Loucy (cell line): ENCODE measurements around the gene HDC.

Experiments
- H2AFZ ChIP-seq: fragments of 200-600 bp; sonication (generic); 2 replicates; pipeline ENCODE4 v1.6.0; 2016; ENCODE audit warnings: antibody characterized with exemption, mild to moderate bottlenecking, low read length, moderate library complexity
- H3F3A ChIP-seq: fragments of 200-600 bp; 2 replicates; pipeline ENCODE4 v1.6.0; 2016; ENCODE audit warnings: antibody characterized with exemption, low read depth, mild to moderate bottlenecking
- H3K27me3 ChIP-seq: fragments of 200-600 bp; sonication (generic); 2 replicates; pipeline ENCODE4 v1.6.1; 2014; ENCODE audit warnings: low read length, mild to moderate bottlenecking; ENCODE audit not compliant: insufficient read depth, poor library complexity, severe bottlenecking
- H3K36me3 ChIP-seq: fragments of 200-600 bp; sonication (generic); 2 replicates; pipeline ENCODE4 v1.6.1; 2016; ENCODE audit warnings: low read length; ENCODE audit not compliant: insufficient read depth
- H3K4me1 ChIP-seq: fragments of 200-600 bp; sonication (generic); 2 replicates; pipeline ENCODE4 v1.5.1; 2014; ENCODE audit warnings: low read length, mild to moderate bottlenecking; ENCODE audit not compliant: insufficient read depth, poor library complexity, severe bottlenecking
- H3K4me2 ChIP-seq: fragments of 200-600 bp; sonication (generic); 2 replicates; pipeline ENCODE4 v1.6.0; 2014; ENCODE audit warnings: antibody characterized with exemption, low read length, low read depth, mild to moderate bottlenecking; ENCODE audit not compliant: poor library complexity, severe bottlenecking
- H3K4me3 ChIP-seq: fragments of 200-600 bp; sonication (generic); 2 replicates; pipeline ENCODE4 v1.5.1; 2014; ENCODE audit warnings: low read length, mild to moderate bottlenecking, mixed read lengths; ENCODE audit not compliant: poor library complexity, severe bottlenecking
- H3K79me2 ChIP-seq: fragments of 200-600 bp; sonication (generic); 2 replicates; pipeline ENCODE4 v1.6.1; 2014; ENCODE audit warnings: low read length; ENCODE audit not compliant: insufficient read depth
- H3K9ac ChIP-seq: fragments of 200-600 bp; sonication (generic); 2 replicates; pipeline ENCODE4 v1.6.0; 2014; ENCODE audit warnings: mild to moderate bottlenecking, low read depth, low read length, moderate library complexity; ENCODE audit not compliant: poor library complexity, severe bottlenecking
- H3K9me2 ChIP-seq: fragments of 200-600 bp; sonication (generic); replicated peaks from 2 replicates; pipeline ENCODE4 v1.6.1; 2016; ENCODE audit warnings: low read depth, low read length, mixed read lengths
- H3K9me3 ChIP-seq: fragments of 200-600 bp; sonication (generic); 2 replicates; pipeline ENCODE4 v1.6.1; 2014; ENCODE audit warnings: mild to moderate bottlenecking, antibody characterized with exemption, low read length, low read depth; ENCODE audit not compliant: insufficient read depth
- H4K20me1 ChIP-seq: fragments of 200-600 bp; sonication (generic); 2 replicates; pipeline ENCODE4 v1.6.0; 2014; ENCODE audit warnings: antibody characterized with exemption, low read length, mild to moderate bottlenecking; ENCODE audit not compliant: insufficient read depth, poor library complexity, severe bottlenecking
- CTCF ChIP-seq: fragments of 200-600 bp; sonication (generic); conservative IDR thresholded peaks from 2 replicates; pipeline ENCODE4 v1.5.1; 2014; ENCODE audit warnings: mild to moderate bottlenecking, antibody characterized with exemption, low read length
- EZH2phosphoT487 ChIP-seq: fragments of 200-600 bp; IDR thresholded peaks from 2 replicates; pipeline ENCODE4 v1.6.1; 2018; ENCODE audit warnings: antibody characterized with exemption, mild to moderate bottlenecking, moderate library complexity, borderline replicate concordance

The HDC gene

GRCh38 chr15:50281427-50281826 lies 15.9 kb upstream of the HDC start:
- no peaks in the 10 kb centered on the region for H3K27me3 ChIP-seq
- H3K79me2 ChIP-seq, result no peaks in the 10 kb centered on the region
- H3F3A ChIP-seq, result no peaks in the 10 kb centered on the region
- H3K9me3 ChIP-seq, result no peaks in the 10 kb centered on the region
- H3K4me1 ChIP-seq, result peaks cover 9% of the 10 kb centered on the region
- H4K20me1 ChIP-seq, result no peaks in the 10 kb centered on the region
- no peak overlapping the region for H3K4me3 ChIP-seq
- TF ChIP-seq EZH2phosphoT487 (no peak), CTCF (no peak)
- peaks cover 26% of the 10 kb centered on the region for H3K36me3 ChIP-seq
- H2AFZ ChIP-seq, result no peak overlapping the region
- no peak overlapping the region for H3K9ac ChIP-seq
- no peak overlapping the region for H3K4me2 ChIP-seq
- no peaks in the 10 kb centered on the region for H3K9me2 ChIP-seq

GRCh38 chr15:50280271-50280670 lies 14.7 kb upstream of the HDC start:
- Histone ChIP-seq H3K36me3 (peaks cover 17% of the 10 kb centered on the region), H4K20me1 (no peaks in the 10 kb centered on the region), H3K9me3 (no peaks in the 10 kb centered on the region), H3K9ac (no peak overlapping the region), H3K9me2 (no peaks in the 10 kb centered on the region), H3K4me2 (no peak overlapping the region), H3F3A (no peaks in the 10 kb centered on the region), H3K4me1 (peaks cover 9% of the 10 kb centered on the region), H3K79me2 (no peaks in the 10 kb centered on the region), H2AFZ (no peak overlapping the region), H3K4me3 (no peak overlapping the region), H3K27me3 (no peaks in the 10 kb centered on the region)
- TF ChIP-seq CTCF, result no peak
- TF ChIP-seq EZH2phosphoT487, result no peak

GRCh38 chr15:50278496-50278895 lies 13.0 kb upstream of the HDC start:
- Histone ChIP-seq H3K36me3 (peaks cover under 1% of the 10 kb centered on the region; the same call in 1 of the 2 replicates), H3K4me2 (no peak overlapping the region), H3K4me1 (peaks cover 9% of the 10 kb centered on the region), H3K9me3 (no peaks in the 10 kb centered on the region), H3F3A (no peaks in the 10 kb centered on the region), H2AFZ (no peak overlapping the region), H4K20me1 (no peaks in the 10 kb centered on the region), H3K9me2 (no peaks in the 10 kb centered on the region), H3K79me2 (no peaks in the 10 kb centered on the region), H3K27me3 (no peaks in the 10 kb centered on the region), H3K4me3 (no peak overlapping the region), H3K9ac (no peak overlapping the region)
- TF ChIP-seq CTCF (no peak), EZH2phosphoT487 (no peak)
